ENCODE data around the gene ZBED5. TPM values are rescaled to one million over a fixed set of nuclear protein-coding genes. Genes with fewer than 3 reads are reported as not detected.
"Not testable (repeated sequence)": the region's sequence is repeated elsewhere in the genome, so short reads cannot be mapped to it uniquely, and the experiment has no call there.

Gene ZBED5
- total RNA-seq, result 51.5 and 52.0 TPM in 2 replicates

DNA sequence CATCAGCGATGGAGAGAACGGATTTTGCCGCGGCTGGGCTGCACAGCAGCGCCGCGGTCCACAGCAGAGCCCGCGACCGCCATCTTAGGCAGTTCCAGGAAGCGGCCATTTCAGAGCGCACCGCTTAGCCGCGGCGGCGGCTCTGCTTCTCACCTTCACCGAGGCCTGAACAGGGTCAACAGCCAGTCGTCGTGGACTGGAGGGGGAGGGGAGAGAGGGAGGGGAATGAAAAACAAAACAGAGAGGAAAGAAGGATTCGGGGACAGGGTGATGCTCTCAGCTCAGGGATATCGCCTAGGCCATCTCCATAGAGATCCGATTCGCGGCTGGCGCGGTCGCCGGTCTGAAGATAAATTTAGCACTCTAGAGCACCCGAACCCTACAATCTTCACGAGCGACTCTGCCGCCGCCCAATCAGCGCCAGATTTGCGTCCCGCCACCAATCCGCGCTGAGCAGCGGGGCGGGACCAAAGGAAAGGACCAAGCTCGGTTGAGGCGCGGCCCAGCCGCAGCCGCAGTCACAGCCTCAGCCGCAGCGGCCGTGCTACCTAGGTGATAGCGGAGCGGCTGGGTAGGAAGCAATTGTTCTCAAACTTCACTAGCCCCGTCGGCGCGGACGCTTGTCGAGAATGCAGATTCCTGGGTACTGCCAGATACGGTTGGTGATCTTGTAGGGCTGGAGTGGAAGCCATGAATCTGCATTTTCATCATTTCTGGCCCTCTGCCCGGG, at the start of gene ZBED5:
Gene ZBED5 (minus strand): TSS at position 345 of the 730 bp plus-strand sequence. CDS start 3,108 bp downstream, outside the sequence.
- intact Hi-C loops (cut with micrococcal nuclease), result loop anchor here (1.0 to 5.0 kb wide), 13 partner anchors 20 to 1396 kb away; partner anchors contain the start of genes CTR9, GALNT18, RNF141 and ZNF143

DNA sequence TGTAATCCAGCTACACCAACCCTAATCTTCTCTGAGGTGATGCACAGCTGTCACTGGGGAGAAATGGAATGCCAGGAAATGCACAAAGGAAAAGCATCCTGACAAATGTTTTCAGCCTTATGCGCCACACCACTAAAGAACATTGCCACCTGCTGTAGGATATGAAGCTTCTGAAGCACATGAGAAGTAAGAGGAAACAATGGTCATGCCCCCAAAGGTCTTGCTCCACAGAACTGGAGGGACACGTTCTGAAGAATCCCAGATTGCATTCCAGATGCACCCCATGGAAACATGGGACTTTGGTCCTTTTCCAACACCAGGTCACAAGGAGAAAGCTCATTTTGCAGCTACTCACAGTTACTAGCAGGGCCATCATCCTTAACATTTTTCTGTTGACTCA, 48.7 kb upstream of the ZBED5 start:
- intact Hi-C loops (cut with micrococcal nuclease), result no loop called here

DNA sequence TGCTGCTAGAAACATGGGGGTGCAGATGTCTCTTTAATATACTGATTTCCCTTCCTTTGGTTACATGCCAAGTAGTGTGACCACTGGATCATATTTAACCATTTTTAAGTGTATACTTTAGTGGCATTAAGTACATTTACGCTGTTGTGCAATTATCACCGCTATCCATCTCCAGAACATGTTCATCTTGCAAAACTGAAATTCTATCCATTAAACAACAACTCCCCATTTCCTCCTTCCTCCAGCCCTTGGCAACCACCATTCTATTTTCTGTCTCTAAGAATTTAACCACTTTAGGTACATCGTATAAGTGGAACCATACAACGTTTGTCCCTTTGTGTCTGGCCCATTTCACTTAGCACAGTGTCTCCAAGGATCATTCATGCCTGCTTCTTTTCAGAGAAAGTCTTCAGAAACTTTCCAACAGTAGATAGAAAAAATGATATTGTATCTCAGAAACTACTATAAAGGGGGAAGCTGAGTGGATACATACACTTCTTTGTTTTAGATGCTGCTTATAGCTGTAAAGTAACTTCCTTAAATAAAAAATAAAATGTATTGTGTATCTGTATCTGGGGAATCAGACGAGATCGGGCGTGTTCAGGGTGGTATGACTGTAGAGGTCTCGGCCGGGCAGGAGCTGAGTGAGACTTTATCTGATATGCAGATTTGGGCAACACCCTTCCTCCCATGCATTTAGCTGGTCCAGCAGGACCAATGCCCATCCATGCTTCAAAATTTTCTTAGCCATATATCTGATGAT, 44.6 kb upstream of the ZBED5 start:
- intact Hi-C loops (cut with micrococcal nuclease), result no loop called here

DNA sequence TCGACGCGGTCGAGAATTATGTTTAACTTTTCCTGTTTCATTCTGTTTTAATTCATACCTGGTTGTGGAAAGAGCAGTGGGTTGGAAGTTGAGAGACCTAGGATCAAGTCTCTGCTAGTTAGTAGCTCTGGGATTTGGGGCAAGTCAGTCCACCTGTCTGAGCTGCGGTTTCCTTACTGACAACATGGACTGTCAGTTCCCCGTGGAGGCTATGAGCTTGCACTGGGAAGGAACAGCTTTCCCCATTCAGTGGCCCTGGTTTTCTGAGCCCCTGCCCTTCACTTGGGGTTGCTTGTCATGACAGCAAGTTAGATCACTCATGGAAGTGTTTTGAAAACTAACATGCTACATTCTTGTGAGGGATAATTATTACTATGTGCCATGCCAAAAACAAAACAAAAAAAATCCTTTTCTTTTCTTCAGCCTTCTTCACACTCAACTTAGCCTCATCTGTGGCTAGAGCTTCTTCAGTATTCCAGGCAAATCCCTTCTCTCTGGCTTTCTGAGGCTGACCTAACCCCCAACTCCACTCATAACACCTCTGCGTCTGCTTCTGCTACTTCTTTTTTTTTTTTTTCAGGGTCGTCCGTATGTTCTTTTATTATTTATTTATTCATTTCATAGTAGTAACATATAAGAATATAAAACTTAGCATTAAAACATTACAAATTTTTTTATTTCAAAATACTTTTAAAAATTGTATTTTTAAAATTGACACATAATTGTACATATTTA, 43.0 kb upstream of the ZBED5 start:
- intact Hi-C loops (cut with micrococcal nuclease), result no loop called here

DNA sequence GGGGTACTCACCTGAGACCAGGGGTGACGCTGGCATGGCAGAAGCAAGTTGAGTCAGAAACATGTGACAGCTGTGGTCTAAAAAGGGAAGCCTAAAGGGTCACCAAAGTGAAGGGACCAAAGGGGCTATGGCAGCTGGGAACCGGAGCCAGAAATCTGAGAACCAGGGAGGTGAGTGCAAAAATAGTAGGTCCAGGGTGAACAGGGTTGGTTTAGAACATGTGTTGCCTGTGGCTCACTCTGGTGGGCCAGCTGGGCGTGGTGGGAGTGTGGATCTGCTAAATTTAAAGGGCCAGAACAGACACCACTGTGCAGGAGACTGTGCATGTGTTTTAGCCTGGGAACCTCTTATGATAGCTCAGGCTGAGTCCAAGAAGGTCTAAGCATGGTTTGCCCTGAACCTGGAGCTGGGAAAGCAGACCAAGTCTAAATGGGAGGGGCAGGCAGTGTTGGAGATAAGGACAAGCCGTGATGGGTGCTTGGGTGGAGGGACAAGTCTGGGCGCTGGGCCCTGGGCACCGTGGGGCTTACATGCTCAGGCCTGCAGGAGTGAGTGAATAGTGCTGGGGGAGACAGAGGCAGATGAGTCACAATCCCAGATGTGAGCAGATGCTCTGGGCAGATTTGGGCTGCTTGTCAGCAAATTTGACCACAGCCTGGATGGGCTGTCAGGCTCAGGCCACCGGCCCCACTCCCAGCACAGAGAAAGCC, 41.4 kb upstream of the ZBED5 start:
- intact Hi-C loops (cut with micrococcal nuclease), result no loop called here

DNA sequence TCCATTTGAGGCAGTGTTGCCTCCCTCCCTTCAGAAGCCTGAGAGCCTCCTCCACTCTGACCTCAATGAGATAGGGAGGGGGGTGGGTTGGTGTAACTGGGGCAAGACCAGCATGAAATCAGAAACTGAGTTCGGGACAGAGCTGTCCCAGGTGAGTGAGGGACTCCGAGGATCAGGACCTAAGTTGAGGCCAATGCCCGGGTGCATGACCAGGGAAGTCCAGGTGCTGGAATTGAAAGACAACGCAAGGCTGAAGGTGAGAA, 40.8 kb upstream of the ZBED5 start:
- intact Hi-C loops (cut with micrococcal nuclease), result no loop called here

DNA sequence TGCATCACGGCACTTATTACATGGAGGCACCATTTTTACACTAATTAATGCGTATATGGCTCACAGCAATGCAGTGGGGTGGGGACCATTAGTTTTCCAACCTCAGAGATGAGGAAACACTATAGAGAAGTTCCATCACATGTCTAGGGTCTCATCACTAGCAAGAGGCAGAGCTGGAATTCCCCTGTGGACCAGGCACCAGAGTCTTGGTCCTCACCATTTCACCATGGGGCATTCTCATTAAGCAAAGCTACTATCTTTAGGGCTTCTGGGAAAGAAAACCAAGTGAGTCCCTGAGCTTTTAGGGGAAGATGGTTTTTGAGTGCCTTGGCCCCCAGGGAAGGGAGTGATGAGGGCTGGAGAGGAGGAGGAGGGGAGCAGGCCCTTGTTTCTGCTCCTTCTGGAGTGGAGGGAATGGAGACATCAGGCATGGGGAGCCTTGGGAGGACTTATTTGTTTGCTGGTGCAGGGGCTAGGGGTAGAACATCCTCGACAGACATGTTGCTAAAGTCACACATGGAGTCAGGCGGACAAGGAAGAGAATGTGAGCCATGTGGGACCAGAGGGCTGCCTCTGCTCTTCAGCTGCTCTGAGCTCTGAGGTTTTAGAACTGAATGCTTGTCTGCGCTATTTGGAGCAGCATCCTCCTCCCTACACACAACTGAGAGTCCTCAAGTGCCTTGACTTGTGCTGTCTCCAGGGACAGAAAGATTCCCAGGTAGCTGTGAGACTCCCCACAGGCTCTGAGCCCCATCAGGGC, 40.3 kb upstream of the ZBED5 start:
- intact Hi-C loops (cut with micrococcal nuclease), result no loop called here

DNA sequence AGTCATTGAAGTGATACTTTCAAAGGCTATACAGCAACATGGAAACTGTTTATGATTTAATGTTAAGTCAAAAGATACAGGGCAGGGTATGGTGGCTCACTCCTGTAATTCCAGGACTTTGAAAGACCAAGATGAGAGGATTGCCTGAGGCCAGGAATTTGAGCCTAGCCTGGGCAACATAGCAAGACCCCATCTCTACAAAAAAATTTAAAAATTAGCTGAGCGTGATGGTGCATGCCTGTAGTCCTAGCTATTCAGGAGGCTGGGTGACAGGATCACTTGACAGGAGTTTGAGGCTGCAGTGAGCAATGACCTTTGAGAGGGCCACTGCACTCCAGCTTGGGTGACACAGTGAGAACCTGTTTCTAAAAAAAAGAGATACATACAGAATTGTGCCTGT, 39.3 kb upstream of the ZBED5 start:
- intact Hi-C loops (cut with micrococcal nuclease), result no loop called here

DNA sequence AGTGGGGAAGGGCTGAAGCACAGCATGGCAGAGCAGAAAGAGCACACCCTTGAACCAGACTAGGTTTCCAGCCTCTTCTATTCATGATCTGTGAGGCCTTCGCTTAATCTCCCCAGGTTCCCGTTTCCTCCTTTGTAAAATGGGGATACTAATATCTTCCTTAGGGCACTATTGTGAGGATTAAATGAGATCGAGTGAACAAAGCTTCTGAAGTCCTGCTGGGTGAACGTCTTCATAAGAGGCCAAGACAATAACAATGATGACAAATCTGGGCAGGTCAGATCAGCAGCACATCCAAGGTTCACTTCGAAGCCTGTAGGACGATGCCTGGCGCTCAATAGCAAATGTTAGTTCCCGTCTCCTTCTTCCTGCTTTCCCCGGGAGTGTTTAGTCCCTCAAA, 38.6 kb upstream of the ZBED5 start:
- intact Hi-C loops (cut with micrococcal nuclease), result no loop called here

DNA sequence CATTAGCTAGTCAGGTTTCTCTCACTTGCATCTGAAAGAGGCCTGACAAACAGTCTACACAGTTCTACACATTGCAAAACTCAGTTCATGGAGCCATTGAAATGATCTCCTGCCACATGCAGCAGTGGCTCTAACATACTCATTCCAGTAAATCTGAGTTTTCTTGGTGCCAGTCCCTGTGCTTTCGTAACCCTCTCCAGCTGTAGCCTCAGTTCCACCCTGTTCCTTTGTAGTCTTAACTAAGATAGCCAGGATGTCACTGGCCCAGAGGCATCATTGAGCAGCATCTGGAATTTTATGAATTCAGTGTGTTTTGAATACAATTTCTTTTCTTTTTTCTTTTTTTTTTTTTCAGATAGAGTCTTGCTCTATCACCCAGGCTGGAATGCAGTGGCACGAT, 37.4 kb upstream of the ZBED5 start:
- intact Hi-C loops (cut with micrococcal nuclease), result no loop called here

DNA sequence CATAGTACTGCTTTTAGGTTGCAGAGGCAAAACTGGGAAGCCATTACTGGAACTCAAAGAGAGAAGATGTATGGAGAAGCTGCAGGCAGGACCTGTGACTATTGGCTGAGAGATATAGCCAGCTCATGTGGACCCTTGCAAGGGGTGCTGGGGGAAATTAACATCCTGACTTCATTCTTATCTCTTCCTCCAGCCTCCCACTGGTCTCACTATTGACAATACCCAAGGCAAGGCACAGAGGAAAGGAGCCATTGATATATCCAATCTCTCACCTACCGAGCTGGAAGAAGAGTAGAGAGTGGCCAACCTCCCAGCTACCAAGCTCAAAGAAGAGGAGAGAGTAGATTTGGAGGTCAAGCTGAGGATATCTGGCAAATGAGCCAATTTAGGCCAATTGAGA, 36.8 kb upstream of the ZBED5 start:
- intact Hi-C loops (cut with micrococcal nuclease), result no loop called here

DNA sequence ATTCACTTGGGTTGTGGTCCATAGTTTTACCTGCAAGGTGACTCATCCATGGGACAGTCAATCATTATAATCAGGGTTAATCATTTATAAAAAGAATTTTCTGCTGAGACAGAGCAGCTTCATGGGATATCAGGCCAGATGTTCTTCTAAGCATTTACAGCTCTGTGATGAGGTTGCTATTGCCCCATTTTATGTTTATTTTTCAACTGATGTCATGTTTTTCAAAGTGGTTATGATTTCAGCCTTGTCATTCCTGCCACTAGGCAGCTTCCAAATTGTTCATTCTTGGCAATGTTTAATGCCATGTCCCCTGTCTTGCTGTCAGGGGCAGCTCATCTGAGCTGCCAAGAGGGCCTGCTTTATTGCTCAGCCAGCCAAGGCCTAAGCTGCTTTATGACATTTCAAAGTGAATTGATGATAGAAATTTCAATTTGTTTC, 35.9 kb upstream of the ZBED5 start:
- intact Hi-C loops (cut with micrococcal nuclease), result no loop called here

DNA sequence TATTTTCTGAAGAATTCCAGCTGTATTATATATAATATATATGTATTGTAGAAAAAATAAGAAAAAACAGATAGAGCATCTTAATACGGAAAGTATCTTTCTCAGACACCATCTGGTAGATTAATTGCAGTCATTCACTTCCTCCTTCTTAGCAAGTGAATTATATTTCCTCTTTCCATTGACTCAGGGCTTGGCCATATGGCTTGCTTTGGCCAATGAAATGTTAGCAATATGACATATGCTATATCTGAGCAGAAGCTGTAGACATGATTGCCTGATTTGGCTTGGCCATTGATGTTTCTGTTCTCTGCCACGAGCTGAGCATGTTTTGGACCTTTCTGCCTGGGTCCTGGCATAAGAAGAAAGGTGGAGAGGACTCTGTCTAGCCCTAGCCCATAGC, 34.4 kb upstream of the ZBED5 start:
- intact Hi-C loops (cut with micrococcal nuclease), result no loop called here

DNA sequence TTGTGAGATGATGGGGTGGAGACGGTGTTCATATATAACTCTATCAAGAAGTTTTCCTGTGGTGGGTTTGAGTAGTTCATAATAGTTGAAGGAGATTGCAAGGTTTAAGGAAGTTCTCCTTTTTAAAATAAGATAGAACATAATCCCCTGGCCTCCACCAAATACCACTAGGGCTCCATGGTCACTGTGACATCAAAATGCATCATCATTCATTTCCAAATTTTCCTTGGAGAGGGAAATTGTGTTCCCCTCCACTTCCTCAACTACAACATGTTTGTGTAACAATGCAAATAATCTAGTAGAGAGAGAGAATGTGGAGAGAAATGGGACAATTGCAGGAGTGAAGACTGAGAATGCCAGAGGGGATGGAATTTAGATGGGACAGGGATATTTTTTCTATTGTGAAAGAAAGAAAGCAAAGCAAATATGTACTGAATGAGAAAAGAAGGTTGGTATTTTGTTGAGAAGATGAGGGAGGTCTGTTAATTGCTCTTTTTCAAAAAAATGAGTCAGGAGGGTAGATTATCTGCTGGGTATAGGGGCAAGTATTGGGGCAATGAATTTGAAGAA, 33.4 kb upstream of the ZBED5 start:
- intact Hi-C loops (cut with micrococcal nuclease), result no loop called here

DNA sequence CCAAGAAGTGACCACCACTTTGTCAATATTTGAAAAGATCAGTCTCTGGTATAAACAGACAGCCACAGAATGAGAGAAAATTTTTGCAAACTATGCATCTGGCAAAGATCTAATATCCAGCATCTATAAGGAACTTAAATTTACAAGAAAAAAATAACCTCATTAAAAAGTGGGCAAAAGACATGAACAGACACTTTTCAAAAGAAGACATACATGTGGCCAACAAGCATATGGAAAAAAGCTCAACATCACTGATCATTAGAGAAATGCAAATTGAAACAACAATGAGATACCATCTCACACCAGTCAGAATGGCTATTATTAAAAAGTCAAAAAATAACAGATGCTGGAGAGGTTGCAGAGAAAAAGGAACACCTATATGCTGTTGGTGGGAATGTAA, 32.2 kb upstream of the ZBED5 start:
- intact Hi-C loops (cut with micrococcal nuclease), result not testable (repeated sequence)

DNA sequence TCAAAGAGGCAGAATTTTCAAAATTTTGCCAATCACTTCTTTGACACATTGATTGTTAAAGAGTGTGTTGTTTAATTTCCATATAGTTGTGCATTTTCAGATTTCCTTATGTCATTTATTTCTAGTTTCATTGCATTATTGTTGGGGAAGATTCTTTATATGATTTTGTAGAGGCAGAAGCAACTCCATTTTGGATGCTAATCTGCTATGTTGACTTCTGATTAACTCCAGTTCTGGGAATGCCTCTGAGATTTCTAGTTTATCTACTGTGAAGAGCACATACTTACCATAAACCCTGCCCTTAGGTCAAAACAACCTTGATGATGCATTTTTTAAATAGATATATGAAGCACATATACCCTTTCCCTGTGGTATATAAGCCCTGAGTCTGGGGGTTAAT, 29.5 kb upstream of the ZBED5 start:
- intact Hi-C loops (cut with micrococcal nuclease), result no loop called here

DNA sequence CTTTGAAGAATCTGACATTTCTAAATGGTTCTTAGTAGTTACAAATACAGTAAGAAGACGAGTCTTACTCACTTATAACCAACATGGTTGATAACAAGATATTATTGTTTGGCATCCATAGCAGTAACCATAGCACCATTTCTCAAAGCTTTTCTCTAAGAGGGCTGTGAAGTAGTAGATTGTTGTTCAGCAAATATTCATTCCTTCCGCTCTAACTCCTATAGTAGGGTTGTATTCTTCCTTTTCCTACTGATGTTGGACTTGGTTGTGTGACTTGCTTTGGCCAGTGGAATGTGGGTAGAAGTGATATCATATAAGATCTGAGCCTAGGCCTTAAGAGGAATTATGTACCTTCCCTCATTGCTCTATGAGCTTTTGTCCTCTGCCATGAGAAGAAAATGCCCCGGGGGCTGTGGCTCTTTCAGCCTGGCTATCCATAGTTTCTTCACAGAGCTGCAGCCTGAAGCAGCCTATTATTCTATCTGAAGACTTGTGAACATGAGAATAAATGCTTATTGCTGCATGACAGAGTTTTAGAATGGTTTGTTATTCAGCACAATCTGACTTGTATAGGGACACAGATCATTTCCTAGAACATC, 28.9 kb upstream of the ZBED5 start:
- intact Hi-C loops (cut with micrococcal nuclease), result no loop called here

DNA sequence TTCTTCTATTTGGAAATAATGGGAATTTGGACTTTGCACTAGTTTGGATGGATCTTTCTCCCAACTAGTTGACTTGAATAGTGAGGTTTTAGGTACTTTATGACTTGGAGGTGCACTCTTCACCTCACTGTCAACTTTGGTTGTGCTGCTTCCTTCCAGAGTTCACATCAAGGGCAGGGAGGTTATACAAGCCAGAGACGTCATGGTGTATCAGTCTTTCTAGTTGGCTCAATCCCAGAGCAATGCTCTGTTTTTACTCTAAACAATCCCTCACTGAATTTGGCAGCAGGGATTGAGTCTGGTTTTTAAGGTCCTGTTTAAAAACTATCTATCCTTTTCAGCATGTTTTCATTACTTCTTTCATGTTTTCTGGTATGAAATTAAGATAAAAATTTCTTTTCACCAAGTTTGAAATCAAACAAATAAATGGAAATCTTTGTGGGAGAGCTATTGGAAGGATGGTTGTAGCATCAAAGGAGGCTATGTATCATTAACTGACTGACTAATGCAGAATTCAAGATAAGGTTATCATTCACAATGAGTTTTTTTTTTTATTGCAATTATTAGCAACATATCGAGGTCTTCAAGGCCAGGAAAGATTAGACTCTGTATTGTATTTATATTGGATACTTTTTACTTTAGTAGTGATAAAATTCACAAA, 28.0 kb upstream of the ZBED5 start:
- intact Hi-C loops (cut with micrococcal nuclease), result no loop called here

DNA sequence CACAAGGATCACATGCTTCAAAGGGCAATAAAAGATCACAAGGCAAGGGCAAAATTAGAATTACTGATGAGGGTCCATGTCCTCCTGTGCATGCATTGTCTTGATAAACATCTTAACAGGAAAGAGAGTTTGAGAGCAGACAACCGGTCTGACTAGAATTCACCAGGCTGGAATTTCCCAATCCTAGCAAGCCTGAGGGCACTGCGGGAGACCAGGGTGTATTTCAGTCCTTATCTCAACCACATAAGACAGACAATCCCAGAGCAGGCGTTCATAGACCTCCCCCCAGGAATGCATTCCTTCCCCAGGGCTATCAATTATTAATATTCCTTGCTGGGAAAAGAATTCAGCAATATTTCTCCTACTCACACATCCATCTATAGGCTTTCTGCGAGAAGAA, 26.4 kb upstream of the ZBED5 start:
- intact Hi-C loops (cut with micrococcal nuclease), result not testable (repeated sequence)

DNA sequence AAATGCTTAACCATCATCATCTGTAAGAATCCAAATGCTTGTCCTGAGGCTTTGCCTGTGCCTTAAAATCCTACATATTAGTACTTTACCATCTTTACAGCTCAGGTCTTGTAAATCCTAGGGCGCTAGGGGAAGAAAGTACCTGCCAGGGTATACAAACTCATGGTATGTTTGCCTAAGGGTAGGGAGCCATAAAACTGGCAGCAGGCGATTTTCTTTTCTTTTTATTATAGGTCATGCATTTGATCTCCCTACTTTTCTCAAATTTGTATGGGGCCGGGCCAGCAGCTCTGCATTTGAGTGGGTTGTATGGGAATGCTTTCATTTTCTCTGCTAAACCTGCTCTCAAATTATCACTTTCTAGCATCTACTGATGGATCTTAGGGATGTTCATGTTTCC, 24.0 kb upstream of the ZBED5 start:
- intact Hi-C loops (cut with micrococcal nuclease), result no loop called here
